Adrenal gland (tissue), 5 donors: Measurements from ENCODE around the gene SIGLEC10.

Experiments used
- POLR2A ChIP-seq, 2 donors: fragments of 450-650 bp; IDR thresholded peaks; one replicate each; pipeline ENCODE4 v1.6.1; 2017; ENCODE audit warnings: antibody characterized with exemption in 2 of 2, mild to moderate bottlenecking in 2 of 2, moderate library complexity in 1 of 2
- TF ChIP-seq, protein P1 (sequence below), 6 experiments: fragments of 450-650 bp in 4 of 6; fragments of 200-600 bp in 2 of 6; sonication (generic) in 1 of 6; IDR thresholded peaks; 1 replicate in 5 of 6; 2 replicates in 1 of 6; pipeline versions ENCODE4 v1.5.1 to v1.8.0; 2016 to 2021; ENCODE audit warnings: antibody characterized with exemption in 6 of 6, mild to moderate bottlenecking in 2 of 6, moderate library complexity in 1 of 6
- donor health status: DM: no; HTN: no; CAD: no.

DNA sequence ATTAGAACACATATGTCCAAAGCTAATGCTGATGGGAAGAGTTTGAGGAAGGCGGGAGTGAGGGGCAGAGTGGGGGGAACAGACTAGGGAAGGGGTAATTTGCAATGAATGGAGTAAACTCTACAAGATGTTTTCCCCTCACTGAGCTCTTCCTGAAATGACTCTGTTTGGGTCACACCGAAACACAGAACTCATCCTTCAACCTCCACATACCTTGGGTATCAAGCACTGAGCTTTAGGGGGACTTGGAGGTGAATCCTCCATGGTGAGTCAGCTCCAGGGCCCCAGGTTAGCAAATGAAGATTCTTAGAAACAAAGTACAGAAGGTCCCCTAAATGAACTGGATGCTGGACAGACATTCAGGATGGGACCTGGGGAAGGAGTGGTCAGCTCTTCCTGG, 1.3 kb upstream of the SIGLEC10 start:
- TF ChIP-seq, protein P1, sequence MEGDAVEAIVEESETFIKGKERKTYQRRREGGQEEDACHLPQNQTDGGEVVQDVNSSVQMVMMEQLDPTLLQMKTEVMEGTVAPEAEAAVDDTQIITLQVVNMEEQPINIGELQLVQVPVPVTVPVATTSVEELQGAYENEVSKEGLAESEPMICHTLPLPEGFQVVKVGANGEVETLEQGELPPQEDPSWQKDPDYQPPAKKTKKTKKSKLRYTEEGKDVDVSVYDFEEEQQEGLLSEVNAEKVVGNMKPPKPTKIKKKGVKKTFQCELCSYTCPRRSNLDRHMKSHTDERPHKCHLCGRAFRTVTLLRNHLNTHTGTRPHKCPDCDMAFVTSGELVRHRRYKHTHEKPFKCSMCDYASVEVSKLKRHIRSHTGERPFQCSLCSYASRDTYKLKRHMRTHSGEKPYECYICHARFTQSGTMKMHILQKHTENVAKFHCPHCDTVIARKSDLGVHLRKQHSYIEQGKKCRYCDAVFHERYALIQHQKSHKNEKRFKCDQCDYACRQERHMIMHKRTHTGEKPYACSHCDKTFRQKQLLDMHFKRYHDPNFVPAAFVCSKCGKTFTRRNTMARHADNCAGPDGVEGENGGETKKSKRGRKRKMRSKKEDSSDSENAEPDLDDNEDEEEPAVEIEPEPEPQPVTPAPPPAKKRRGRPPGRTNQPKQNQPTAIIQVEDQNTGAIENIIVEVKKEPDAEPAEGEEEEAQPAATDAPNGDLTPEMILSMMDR (IDR thresholded peaks at IDR 0.05), result no peak
- TF ChIP-seq POLR2A (IDR thresholded peaks at IDR 0.05), result no peak
